Ovary (tissue), 3 donors: ENCODE measurements around the gene N4BP2L2.

ENCODE experiments used
- EP300 ChIP-seq: sonication (generic); formaldehyde crosslinking; IDR thresholded peaks from one replicate; pipeline ENCODE4 v1.6.1; 2017; ENCODE audit warnings: antibody characterized with exemption
- POLR2A ChIP-seq: fragments of 450-650 bp; IDR thresholded peaks from one replicate; pipeline ENCODE4 v1.6.1; 2017; ENCODE audit warnings: antibody characterized with exemption, mild to moderate bottlenecking, moderate library complexity
- TF ChIP-seq, protein P1 (sequence below), 3 donors: fragments of 450-650 bp in 2 of 3; fragments of 200-600 bp in 1 of 3; IDR thresholded peaks; one replicate each; pipeline versions ENCODE4 v1.5.1 to v1.8.0; 2016 to 2022; ENCODE audit warnings: antibody characterized with exemption in 3 of 3, mild to moderate bottlenecking in 1 of 3
- donor health status: DM: no; HTN: no; CAD: no.

DNA sequence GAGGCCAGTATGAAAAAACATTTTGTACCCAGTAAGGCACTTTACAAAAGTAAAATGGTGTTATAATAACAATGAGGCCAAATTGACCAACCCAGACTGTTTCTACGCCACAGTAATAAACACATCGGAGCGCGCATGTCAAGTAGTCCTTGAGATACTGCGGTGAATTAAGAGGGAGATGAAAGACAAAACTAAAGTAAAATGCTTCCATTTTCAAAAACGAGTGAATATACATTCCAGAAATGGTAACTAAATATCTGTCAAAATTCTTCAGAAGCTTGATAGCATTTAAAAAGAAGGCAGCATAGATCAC, 129.6 kb downstream of the N4BP2L2 start:
- TF ChIP-seq, protein P1, sequence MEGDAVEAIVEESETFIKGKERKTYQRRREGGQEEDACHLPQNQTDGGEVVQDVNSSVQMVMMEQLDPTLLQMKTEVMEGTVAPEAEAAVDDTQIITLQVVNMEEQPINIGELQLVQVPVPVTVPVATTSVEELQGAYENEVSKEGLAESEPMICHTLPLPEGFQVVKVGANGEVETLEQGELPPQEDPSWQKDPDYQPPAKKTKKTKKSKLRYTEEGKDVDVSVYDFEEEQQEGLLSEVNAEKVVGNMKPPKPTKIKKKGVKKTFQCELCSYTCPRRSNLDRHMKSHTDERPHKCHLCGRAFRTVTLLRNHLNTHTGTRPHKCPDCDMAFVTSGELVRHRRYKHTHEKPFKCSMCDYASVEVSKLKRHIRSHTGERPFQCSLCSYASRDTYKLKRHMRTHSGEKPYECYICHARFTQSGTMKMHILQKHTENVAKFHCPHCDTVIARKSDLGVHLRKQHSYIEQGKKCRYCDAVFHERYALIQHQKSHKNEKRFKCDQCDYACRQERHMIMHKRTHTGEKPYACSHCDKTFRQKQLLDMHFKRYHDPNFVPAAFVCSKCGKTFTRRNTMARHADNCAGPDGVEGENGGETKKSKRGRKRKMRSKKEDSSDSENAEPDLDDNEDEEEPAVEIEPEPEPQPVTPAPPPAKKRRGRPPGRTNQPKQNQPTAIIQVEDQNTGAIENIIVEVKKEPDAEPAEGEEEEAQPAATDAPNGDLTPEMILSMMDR (IDR thresholded peaks at IDR 0.05) = no peak
- no peak for TF ChIP-seq POLR2A
- TF ChIP-seq EP300 = no peak
